Measurements from ENCODE around the gene SGPP2. TPM values are rescaled to one million over a fixed set of nuclear protein-coding genes. Genes with fewer than 3 reads are reported as not detected.

Gene SGPP2
- total and polyA plus RNA-seq, 7 donors: 0.06 to 0.29 (median 0.10) TPM; not detected in 2

DNA sequence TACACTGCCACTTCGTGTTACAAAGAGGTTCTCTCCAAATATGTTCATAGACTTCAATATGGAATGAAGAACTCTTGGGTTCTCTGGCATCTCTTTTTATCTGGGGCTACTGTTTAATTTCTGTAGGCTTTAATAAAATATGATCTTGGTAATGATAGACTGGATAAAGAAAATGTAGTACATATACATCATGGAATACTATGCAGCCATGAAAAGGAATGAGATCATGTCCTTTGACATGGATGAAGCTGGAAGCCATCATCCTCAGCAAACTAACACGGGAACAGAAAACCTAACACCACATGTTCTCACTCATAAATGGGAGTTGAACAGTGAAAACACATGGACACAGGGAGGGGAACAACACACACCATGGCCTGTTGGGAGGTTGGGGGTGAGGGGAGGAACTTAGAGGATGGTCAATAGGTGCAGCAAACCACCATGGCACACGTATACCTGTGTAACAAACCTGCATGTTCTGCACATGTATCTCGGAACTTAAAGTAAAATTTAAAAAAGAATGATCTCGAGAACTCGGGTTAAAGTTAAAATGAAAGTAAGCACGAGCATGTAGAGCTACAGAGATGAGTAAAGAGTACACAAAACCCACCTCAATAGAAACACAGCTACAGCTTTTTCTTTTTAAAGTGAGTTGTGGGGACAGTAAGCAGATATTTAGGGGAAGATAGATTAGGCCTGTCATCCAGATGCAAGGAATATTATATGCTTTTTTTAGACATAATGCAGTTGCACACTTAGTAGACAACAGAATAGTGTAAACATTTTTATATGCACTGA, 102.3 kb downstream of the SGPP2 start:
- no peak overlapping the region for H3K27ac ChIP-seq
- ATAC-seq (no peak), DNase-seq (no peak)
- 87 to 92% (median 91%) methylated on average over 7 of the region's 7 CpGs for WGBS, 3 donors
- no peaks in the 10 kb centered on the region for H3K4me1 ChIP-seq
- TF ChIP-seq, protein P1, sequence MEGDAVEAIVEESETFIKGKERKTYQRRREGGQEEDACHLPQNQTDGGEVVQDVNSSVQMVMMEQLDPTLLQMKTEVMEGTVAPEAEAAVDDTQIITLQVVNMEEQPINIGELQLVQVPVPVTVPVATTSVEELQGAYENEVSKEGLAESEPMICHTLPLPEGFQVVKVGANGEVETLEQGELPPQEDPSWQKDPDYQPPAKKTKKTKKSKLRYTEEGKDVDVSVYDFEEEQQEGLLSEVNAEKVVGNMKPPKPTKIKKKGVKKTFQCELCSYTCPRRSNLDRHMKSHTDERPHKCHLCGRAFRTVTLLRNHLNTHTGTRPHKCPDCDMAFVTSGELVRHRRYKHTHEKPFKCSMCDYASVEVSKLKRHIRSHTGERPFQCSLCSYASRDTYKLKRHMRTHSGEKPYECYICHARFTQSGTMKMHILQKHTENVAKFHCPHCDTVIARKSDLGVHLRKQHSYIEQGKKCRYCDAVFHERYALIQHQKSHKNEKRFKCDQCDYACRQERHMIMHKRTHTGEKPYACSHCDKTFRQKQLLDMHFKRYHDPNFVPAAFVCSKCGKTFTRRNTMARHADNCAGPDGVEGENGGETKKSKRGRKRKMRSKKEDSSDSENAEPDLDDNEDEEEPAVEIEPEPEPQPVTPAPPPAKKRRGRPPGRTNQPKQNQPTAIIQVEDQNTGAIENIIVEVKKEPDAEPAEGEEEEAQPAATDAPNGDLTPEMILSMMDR (IDR thresholded peaks at IDR 0.05): no peak
- no peaks in the 10 kb centered on the region for H3K36me3 ChIP-seq (ENCODE audit: insufficient read depth in 1 of 2, low read depth in 1 of 2)
- intact Hi-C loops (cut with DNase I): no loop called here
- H3K4me3 ChIP-seq: no peak overlapping the region
- no peaks in the 10 kb centered on the region for H3K9me3 ChIP-seq
- H3K27me3 ChIP-seq (ENCODE audit: insufficient read depth in 3 of 3, low read length in 2 of 3): no peaks in the 10 kb centered on the region

DNA sequence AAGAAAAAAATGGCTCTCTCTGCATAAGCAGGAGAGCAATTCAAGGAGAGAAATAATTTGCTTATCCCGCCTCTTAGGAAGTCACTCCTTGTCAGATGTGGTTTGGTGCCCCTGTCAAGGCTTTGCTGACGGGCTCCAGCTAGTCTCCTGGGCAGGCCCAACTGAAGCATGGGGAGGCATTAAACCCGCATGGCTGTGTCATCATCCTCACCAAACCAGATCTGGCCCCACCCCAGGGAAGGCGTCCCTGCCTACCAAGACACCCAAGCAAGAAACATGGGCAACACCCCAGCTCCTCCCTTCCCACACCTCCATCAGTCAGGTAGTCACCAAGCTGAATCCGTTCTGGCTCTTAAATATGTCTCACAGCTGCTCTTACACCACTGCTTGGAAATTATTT, 108.0 kb downstream of the SGPP2 start:
- Histone ChIP-seq H3K27ac (no peak overlapping the region), H3K27me3 (ENCODE audit: insufficient read depth in 3 of 3, low read length in 2 of 3) (peaks cover 0 to 4% (median 0%) of the 10 kb centered on the region in 3 donors), H3K4me1 (no peaks in the 10 kb centered on the region), H3K36me3 (ENCODE audit: insufficient read depth in 1 of 2, low read depth in 1 of 2) (no peaks in the 10 kb centered on the region), H3K4me3 (no peak overlapping the region), H3K9me3 (no peaks in the 10 kb centered on the region)
- 81 to 82% (median 82%) methylated on average over 5 of the region's 5 CpGs for WGBS, 3 donors
- ATAC-seq (no peak), DNase-seq (no peak)
- TF ChIP-seq, protein P1 (IDR thresholded peaks at IDR 0.05): no peak
- intact Hi-C loops (cut with DNase I): no loop called here

DNA sequence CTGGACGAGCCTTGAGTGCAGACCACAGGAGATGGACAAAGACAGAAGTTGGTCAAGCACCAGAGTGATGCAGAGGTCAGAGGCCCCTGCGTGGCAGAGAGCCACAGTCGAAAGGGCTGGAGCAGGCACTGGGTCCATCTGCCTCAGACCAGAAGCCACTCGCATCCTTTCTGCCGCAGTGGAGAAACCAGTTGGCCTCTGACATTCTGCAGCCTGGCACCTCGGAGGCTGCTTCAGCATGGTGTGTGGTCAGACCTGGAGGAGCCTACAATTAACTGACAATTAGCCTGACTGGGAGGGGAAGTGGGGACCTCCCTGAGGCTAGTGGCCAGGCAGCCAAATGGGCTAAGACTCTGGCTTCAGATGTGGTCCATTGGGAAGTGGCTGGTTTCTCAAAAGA, 111.1 kb downstream of the SGPP2 start:
- H3K4me3 ChIP-seq: no peak overlapping the region

DNA sequence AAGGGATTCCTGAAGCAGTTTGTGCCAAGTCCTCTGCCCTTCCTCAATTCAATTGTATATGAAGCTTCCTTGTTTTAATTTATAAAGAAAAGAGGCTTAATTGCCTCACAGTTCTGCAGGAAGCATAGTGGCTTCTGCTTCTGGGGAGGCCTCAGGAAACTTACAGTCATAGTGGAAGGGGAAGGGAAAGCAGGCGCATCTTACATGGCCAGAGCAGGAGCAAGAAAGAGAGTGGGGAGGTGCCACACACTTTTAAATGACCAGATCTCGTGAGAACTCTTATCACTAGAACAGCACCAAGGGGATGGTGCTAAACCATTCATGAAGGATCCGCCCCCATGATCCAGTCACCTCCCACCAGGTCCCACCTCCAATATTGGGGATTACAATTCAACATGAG, 114.2 kb downstream of the SGPP2 start:
- Histone ChIP-seq H3K27ac (no peak overlapping the region), H3K9me3 (no peaks in the 10 kb centered on the region), H3K4me1 (no peaks in the 10 kb centered on the region), H3K4me3 (no peak overlapping the region), H3K27me3 (ENCODE audit: insufficient read depth in 3 of 3, low read length in 2 of 3) (peaks cover 0 to 4% (median 0%) of the 10 kb centered on the region in 3 donors), H3K36me3 (ENCODE audit: insufficient read depth in 1 of 2, low read depth in 1 of 2) (no peaks in the 10 kb centered on the region)
- ATAC-seq (no peak), DNase-seq (no peak)
- TF ChIP-seq, protein P1 (IDR thresholded peaks at IDR 0.05): no peak
- WGBS, 3 donors: 69 to 83% (median 80%) methylated on average over 3 of the region's 3 CpGs
- intact Hi-C loops (cut with DNase I): no loop called here

More for the DNA sequence above, 111.1 kb downstream of the SGPP2 start:
- Histone ChIP-seq H3K9me3 (no peaks in the 10 kb centered on the region), H3K27me3 (ENCODE audit: insufficient read depth in 3 of 3, low read length in 2 of 3) (peaks cover 0 to 4% (median 0%) of the 10 kb centered on the region in 3 donors), H3K36me3 (ENCODE audit: insufficient read depth in 1 of 2, low read depth in 1 of 2) (no peaks in the 10 kb centered on the region), H3K4me1 (no peaks in the 10 kb centered on the region), H3K27ac (no peak overlapping the region)
- ATAC-seq (no peak), DNase-seq (no peak)
- TF ChIP-seq, protein P1 (IDR thresholded peaks at IDR 0.05): no peak
- intact Hi-C loops (cut with DNase I): no loop called here
- WGBS, 3 donors: 50 to 64% (median 64%) methylated on average over 6 of the region's 6 CpGs

Measured in psoas muscle (tissue), 8 donors.